RCC 7860 (cell line): ENCODE data around the gene POLR1H.

Source experiments
- DNase-seq: peaks from one replicate; pipeline ENCODE4 v3.0.0-alpha.2; 2015; ENCODE audit warnings: low spot score
- FAIRE-seq: peaks from 2 replicates; lab custom pipeline; 2012; peaks lifted over from hg19 to GRCh38; lab: Jason Lieb, UNC

Gene POLR1H

DNA sequence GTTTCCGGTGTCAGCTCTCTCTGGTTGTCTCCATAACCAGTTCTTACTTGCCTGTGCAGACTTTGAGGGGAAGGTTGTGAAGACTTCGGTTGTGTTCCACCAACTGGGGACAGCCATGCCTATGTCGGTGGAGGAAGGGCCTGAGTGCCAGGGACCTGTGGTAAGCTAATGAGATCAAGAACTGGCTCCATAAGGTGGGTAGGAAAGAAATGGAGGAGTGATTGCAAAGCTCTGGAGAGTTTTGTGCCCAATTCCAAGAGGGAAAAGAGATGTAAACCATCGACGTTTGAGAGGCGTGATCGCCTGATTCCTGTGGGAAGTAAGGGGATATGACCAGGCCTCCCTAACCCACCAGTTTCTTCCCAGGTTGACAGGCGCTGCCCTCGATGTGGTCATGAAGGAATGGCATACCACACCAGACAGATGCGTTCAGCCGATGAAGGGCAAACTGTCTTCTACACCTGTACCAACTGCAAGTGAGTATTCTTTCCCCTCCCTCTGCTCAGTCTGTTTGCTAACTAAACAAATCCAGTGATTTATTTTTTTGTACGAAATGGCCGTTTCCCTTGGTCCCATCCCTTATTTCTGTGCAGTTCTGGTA is 893 bp downstream of the POLR1H start:
- no peak for DNase-seq

DNA sequence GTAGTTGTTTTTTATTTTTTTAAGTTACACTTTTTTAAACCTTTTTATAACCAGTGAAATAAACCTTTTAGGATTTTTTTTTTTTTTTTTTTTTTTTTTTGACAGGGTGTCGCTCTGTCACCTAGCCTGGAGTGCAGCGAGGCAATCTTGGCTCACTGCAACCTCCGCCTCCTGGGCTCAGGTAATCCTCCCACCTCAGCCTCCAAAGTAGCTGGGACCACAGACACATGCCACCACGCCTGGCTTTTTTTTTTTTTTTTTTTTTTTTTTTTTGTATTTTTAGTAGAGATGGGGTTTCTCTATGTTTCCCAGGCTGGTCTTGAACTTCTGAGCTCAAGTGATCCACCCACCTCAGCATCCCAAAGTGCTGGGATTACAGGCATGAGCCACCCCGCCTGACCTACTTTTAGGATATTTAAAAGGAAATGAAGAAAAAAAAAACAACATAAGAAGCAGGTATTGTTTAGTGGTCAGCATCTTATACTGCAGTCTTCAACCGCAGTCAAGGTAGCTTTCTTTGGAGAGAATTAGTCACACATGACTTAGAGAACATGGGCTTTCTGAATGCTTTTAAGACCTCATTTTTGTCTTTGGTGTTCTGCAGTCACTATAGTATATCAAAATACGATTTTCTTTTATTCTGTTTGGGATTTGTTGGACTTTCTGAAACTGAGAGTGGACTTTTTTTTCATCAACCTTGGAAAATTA is 1.6 kb downstream of the POLR1H start:
- FAIRE-seq = no peak
- no peak for DNase-seq

More for the DNA sequence above, 893 bp downstream of the POLR1H start:
- FAIRE-seq = no peak

GRCh38 chr6:30063315-30063714 is 2.2 kb downstream of the POLR1H start:
- no peak for DNase-seq

DNA sequence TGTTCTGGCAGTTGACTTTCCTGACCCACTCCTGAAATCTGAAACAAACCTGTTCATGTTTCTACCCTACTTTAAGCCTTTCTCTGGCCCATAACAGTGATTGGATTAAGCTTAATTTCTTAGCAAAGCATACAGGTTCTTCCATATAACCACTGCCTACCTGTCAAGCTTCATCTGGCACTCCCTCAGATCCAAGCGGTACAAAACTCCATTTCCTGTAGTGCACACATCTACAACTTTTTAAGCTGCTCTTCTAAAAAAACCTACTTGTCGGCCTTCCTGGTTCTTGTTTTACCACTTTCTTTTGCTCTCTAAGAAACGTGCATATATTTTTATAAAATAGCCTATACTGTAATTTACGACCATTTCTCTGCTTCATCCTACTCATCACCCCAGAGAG is 5.0 kb downstream of the POLR1H start:
- FAIRE-seq = no peak
- DNase-seq = no peak

More at GRCh38 chr6:30063315-30063714, 2.2 kb downstream of the POLR1H start:
- no peak for FAIRE-seq

DNA sequence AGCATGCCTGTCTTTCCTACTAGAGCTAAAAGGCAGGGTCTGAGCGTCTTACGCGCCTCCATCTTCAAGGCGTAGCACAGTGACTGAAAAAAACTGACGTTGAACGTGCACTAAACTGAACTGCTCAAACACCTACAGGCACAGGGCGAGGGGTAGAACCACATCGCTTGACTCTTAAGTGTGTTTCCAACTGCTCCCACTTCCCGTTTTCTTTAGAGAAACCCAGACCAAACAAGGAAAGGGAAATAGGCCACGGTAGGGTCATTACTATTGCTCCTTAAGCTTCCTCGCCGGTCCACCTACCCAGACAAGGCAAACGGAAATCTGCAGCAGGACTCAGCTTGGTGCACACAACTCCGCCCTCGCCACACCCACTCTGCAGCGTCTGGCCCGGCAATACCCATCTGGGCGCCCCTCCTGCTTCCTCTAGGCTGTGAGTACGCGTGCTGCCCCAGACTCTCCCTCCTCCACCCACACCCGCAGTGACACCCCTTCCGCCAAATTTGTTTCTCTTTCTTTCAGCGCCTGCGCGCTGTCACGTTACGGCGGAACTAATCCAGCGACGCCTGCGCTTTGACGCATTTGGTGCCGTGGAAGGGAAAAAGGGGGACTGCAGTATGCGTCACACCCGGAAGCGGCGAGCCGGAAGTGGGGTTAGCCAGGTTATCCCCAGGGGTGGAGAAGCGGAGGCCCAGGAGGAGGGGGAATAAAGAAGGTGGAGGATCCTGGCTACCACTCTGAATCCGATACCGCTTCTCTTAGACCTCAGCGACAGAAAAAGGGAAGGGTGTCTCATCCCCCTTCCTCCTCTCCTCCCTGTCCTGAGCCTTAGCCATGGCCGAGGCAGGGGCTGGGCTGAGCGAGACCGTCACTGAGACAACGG is 5.8 kb downstream of the POLR1H start, which contains the start of gene PPP1R11:
Gene PPP1R11 (plus strand): TSS at position 622 of the 883 bp plus-strand sequence. CDS start 213 bp downstream, at position 835.
- DNase-seq = peak; percentile 96
- FAIRE-seq = peak; percentile 91

GRCh38 chr6:30067460-30068139 is 6.5 kb downstream of the POLR1H start:
- FAIRE-seq (no peak), DNase-seq (no peak)

DNA sequence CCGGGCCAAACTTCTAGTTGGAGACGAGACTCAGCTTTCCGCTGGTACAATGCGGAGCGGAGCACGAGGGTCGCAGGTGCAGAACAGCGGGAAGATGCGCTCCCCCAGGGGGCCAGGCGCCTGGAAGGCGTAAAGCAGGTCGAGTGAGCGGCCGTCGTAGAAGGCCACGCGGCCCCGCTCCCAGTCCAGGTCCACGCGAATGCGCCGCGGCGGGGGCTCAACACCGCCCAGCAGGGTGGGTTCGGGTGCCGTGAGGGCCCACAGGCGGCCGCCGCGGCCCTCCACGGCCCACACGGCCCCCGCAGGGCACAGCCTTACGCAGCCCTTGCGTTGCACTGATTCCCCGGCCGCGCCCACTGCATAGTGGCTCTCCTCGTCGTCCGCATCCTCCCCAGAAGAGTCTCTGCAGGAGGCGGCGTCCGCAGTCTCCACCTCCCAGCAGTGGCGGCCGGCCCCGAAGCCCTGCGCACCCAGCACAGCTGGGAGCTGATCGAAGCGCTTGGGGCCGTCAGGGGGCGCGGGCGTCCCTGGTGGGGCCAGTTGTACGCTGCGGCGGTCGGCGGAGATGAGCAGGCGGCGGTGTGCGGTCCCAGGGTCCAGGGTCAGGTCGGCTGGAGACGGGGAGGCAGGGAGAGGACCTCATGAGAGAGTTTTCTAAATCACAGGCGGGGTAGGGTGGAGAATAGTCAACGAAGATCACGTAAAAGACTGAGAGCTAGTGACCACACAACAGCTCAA is 10.2 kb downstream of the POLR1H start:
- FAIRE-seq = no peak
- no peak for DNase-seq

- FAIRE-seq (no peak), DNase-seq (no peak)
Measured at GRCh38 chr6:30071858-30072257, 10.8 kb downstream of the POLR1H start.

DNA sequence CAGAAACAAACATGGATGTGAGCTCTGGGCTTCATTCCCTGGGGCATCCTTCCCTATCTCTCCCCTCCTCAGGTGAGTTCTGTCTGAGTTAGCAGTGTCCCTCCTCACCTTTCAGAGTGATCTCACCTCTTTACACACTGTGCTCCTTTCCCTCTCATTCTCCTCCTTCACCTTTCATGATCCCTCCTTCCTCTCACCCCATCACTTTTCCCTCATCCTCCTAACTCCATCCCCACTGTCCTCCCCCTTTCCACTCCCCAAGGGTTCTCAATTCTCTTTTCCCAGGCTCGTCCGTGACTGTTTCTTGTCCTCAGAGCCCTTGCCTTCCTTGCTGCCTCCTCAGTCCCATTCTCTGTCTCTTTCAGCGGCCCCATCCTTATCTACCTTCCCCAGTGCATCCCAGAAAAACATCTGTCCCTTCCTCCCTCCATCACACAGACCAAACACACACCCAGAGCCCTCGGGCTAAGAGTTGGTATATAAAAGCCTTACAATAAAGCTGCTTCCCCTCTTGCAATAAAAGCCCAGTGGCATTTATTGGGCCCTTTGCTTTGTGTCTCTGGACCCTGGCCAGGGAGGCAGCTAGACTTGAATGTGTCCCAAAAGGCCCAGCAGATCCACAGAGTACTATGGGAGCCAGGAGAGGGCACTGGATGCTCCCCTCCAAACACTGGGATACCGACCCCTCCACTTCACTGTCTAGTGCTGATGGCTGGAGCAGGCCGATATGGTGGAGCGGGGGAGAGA is 12.6 kb downstream of the POLR1H start:
- FAIRE-seq (no peak), DNase-seq (no peak)

DNA sequence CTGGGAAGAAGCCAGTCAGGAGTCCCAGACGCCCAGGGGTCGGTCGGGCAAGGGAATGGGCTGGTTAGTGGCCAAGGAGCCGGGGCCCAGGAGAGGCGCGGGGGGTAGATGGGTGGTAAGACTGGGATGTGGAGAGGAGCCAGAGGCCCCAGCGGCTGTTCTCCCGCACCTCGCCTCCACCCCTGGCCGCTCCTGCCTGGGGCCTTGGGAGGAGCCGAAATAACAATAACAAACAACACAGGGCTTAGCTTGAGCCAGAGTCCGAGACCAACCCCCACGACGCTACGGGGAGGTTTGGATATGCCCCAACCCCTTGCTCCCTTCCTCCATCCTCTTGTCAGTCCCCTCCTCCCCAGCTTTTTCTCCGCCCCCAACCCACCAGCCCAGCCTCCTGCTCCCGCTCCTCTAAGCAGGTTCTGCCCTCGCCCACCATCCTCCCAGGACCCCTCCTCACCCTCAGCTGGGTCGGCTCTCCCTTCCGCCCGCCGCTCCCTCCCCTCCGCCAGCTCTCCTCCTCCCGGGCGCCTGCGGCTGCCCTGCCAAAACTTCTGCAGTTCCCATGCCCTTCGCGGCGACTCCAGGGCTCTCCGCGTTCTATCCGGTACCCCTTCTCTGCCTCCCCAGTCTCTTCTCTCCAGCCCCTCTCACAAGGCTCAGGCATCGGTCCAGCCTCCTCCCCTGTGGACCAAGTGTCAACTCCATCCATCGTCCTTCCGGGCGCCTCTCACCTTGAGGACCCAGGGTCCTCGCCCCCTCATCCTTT is 13.4 kb downstream of the POLR1H start:
- FAIRE-seq = no peak
- DNase-seq = no peak

- DNase-seq = no peak
- FAIRE-seq = no peak
Measured at GRCh38 chr6:30075094-30075789, 14.2 kb downstream of the POLR1H start, which contains the start of gene RNF39. Gene RNF39 (minus strand): TSS chr6:30075769. CDS start chr6:30075585, 184 bp downstream.

- DNase-seq = peak; percentile 9
Measured at GRCh38 chr6:30075790-30076732, 15.0 kb downstream of the POLR1H start.

GRCh38 chr6:30077218-30077617 is 16.2 kb downstream of the POLR1H start:
- FAIRE-seq = no peak
- DNase-seq = no peak

More at GRCh38 chr6:30075790-30076732, 15.0 kb downstream of the POLR1H start:
- no peak for FAIRE-seq

- DNase-seq (no peak), FAIRE-seq (no peak)
Measured at GRCh38 chr6:30087876-30088275, 26.8 kb downstream of the POLR1H start.

GRCh38 chr6:30091577-30092381 is 30.7 kb downstream of the POLR1H start:
- no peak for FAIRE-seq
- DNase-seq = peak; percentile 17
